Measurements from ENCODE around the gene MYO6.

- TF ChIP-seq CTCF (conservative IDR thresholded peaks at IDR 0.05; ENCODE audit: low read length) (no peak), EZH2phosphoT487 (IDR thresholded peaks at IDR 0.05; ENCODE audit: borderline replicate concordance, low read depth, low read length) (no peak)
These were observed 107.9 kb downstream of the MYO6 start for GRCh38 chr6:75856902-75857301.

Measured in OCI-LY7 (cell line).